SK-N-SH (cell line): ENCODE results near the gene WDR35. TPM values are rescaled to one million over a fixed set of nuclear protein-coding genes. Genes with fewer than 3 reads are reported as not detected.

Source experiments
- CTCF ChIA-PET: fragments of 300-600, 350-600 bp; formaldehyde crosslinking; extraction: SDS; loops from one replicate; lab custom pipeline; 2021; lab: Yijun Ruan, JAX
- POLR2A ChIA-PET: fragments of 350-600 bp; sonication (Branson Sonifier 250); formaldehyde crosslinking; extraction: SDS; loops from one replicate; lab custom pipeline; 2020; ENCODE audit warnings: antibody characterized with exemption, inconsistent platforms; lab: Yijun Ruan, JAX
- DNase-seq: peaks from one replicate; pipeline ENCODE4 v3.0.0; 2012
- H2AFZ ChIP-seq: fragments of 200-600 bp; sonication (generic); 2 replicates; pipeline ENCODE4 v1.8.1; 2016; ENCODE audit warnings: antibody characterized with exemption, mild to moderate bottlenecking, low read depth
- H3F3A ChIP-seq: fragments of 200-600 bp; sonication (generic); replicated peaks from 2 replicates; pipeline ENCODE3; 2016; ENCODE audit warnings: antibody characterized with exemption, mild to moderate bottlenecking; ENCODE audit not compliant: insufficient read depth
- H3K27ac ChIP-seq, 2 experiments: fragments of 200-500 bp in 1 of 2; fragments of 200-600 bp in 1 of 2; sonication (Bioruptor generic) in 1 of 2; sonication (generic), shearing (Covaris generic) in 1 of 2; 2 replicates each; pipeline versions ENCODE4 v1.5.1 to v1.6.1; 2014 to 2016; ENCODE audit warnings: low read depth in 2 of 2, inconsistent platforms in 1 of 2, low read length in 1 of 2, mild to moderate bottlenecking in 1 of 2, mixed read lengths in 1 of 2
- H3K27me3 ChIP-seq: fragments of 200-600 bp; sonication (generic), shearing (Covaris generic); 2 replicates; pipeline ENCODE4 v1.6.1; 2016; ENCODE audit warnings: mixed run types; ENCODE audit not compliant: insufficient read depth
- H3K36me3 ChIP-seq, 2 experiments: fragments of 200-500 bp in 1 of 2; fragments of 200-600 bp in 1 of 2; sonication (Bioruptor generic) in 1 of 2; sonication (generic) in 1 of 2; replicated peaks in 1 of 2; 2 replicates each; pipeline versions ENCODE3 to v1.5.1; 2014 to 2016; ENCODE audit warnings: low read length in 1 of 2, mild to moderate bottlenecking in 1 of 2; ENCODE audit not compliant: insufficient read depth in 2 of 2, control insufficient read depth in 1 of 2
- H3K4me1 ChIP-seq, 2 experiments: fragments of 200-500 bp in 1 of 2; fragments of 200-600 bp in 1 of 2; sonication (Bioruptor generic) in 1 of 2; sonication (generic), shearing (Covaris generic) in 1 of 2; 2 replicates each; pipeline versions ENCODE4 v1.5.1 to v1.6.1; 2014 to 2016; ENCODE audit warnings: low read depth in 1 of 2, low read length in 1 of 2, mixed run types in 1 of 2; ENCODE audit not compliant: insufficient read depth in 2 of 2, control insufficient read depth in 1 of 2
- H3K4me2 ChIP-seq: fragments of 200-600 bp; sonication (generic), shearing (Covaris generic); 2 replicates; pipeline ENCODE4 v1.6.1; 2017; ENCODE audit warnings: mixed run types
- H3K4me3 ChIP-seq, 2 experiments: fragments of 200-500 bp in 1 of 2; fragments of 200-600 bp in 1 of 2; sonication (Bioruptor generic) in 1 of 2; sonication (generic), shearing (Covaris generic) in 1 of 2; 2 replicates each; pipeline versions ENCODE4 v1.5.1 to v1.8.1; 2014 to 2016; ENCODE audit warnings: low read depth in 2 of 2, inconsistent platforms in 1 of 2, low read length in 1 of 2, mild to moderate bottlenecking in 1 of 2, mixed read lengths in 1 of 2, moderate library complexity in 1 of 2
- H3K79me2 ChIP-seq: fragments of 200-600 bp; sonication (generic); 2 replicates; pipeline ENCODE4 v1.8.1; 2017; ENCODE audit warnings: mild to moderate bottlenecking; ENCODE audit not compliant: insufficient read depth
- H3K9ac ChIP-seq: fragments of 200-600 bp; sonication (generic); 2 replicates; pipeline ENCODE4 v1.6.1; 2017; ENCODE audit warnings: mixed run types
- H3K9me2 ChIP-seq: fragments of 200-600 bp; sonication (generic); 2 replicates; pipeline ENCODE4 v1.6.1; 2017; ENCODE audit warnings: mixed run types
- H3K9me3 ChIP-seq: fragments of 200-600 bp; sonication (generic); 2 replicates; pipeline ENCODE4 v1.6.1; 2017; ENCODE audit warnings: mixed run types, mild to moderate bottlenecking, moderate library complexity
- H4K20me1 ChIP-seq: fragments of 200-600 bp; sonication (generic); 2 replicates; pipeline ENCODE4 v1.6.1; 2017; ENCODE audit warnings: mild to moderate bottlenecking, mixed run types; ENCODE audit not compliant: insufficient read depth
- CHD2 ChIP-seq: fragments of 150-350 bp; IDR thresholded peaks from 2 replicates; pipeline ENCODE4 v1.6.1; 2018; ENCODE audit warnings: low read length; ENCODE audit not compliant: partially characterized antibody
- ELF1 ChIP-seq: IDR thresholded peaks from 2 replicates; pipeline ENCODE4 v1.4.0; 2012
- FOSL2 ChIP-seq: IDR thresholded peaks from 2 replicates; pipeline ENCODE4 v1.4.0; 2012; ENCODE audit warnings: low read depth, mild to moderate bottlenecking, moderate library complexity, borderline replicate concordance
- FOXJ3 ChIP-seq: sonication (generic); formaldehyde crosslinking; IDR thresholded peaks from 2 replicates; pipeline ENCODE4 v1.5.1; 2020; ENCODE audit warnings: mild to moderate bottlenecking, missing genetic modification reagents
- GABPA ChIP-seq: IDR thresholded peaks from 2 replicates; pipeline ENCODE4 v1.4.0; 2012; ENCODE audit warnings: low read depth, mild to moderate bottlenecking
- GATA2 ChIP-seq: sonication (generic); formaldehyde crosslinking; IDR thresholded peaks from 2 replicates; pipeline ENCODE4 v1.5.0; 2020; ENCODE audit warnings: mild to moderate bottlenecking, missing genetic modification reagents
- JUND ChIP-seq: IDR thresholded peaks from 2 replicates; pipeline ENCODE4 v1.4.0; 2012
- POLR2AphosphoS5 ChIP-seq: IDR thresholded peaks from 2 replicates; pipeline ENCODE4 v1.6.1; 2012; ENCODE audit warnings: low read depth, low read length
- RAD21 ChIP-seq: IDR thresholded peaks from 2 replicates; pipeline ENCODE4 v1.6.1; 2012; ENCODE audit warnings: mild to moderate bottlenecking, low read length
- RCOR1 ChIP-seq: fragments of 150-350 bp; IDR thresholded peaks from 2 replicates; pipeline ENCODE4 v1.6.1; 2017; ENCODE audit warnings: antibody characterized with exemption, low read length
- REST ChIP-seq: IDR thresholded peaks from 2 replicates; pipeline ENCODE4 v1.6.1; 2012; ENCODE audit warnings: mild to moderate bottlenecking, low read depth, low read length, moderate library complexity
- RFX5 ChIP-seq: IDR thresholded peaks from 2 replicates; pipeline ENCODE4 v1.6.1; 2012; ENCODE audit warnings: mild to moderate bottlenecking, improper control_type of control experiment, low read length
- SIN3A ChIP-seq: IDR thresholded peaks from 2 replicates; pipeline ENCODE4 v1.6.1; 2012; ENCODE audit warnings: low read depth, mild to moderate bottlenecking, low read length, moderate library complexity, borderline replicate concordance
- TCF12 ChIP-seq: IDR thresholded peaks from 2 replicates; pipeline ENCODE4 v1.4.0; 2012
- TEAD4 ChIP-seq: IDR thresholded peaks from 2 replicates; pipeline ENCODE4 v1.4.0; 2012; ENCODE audit warnings: mild to moderate bottlenecking, borderline replicate concordance; ENCODE audit not compliant: insufficient read depth
- USF2 ChIP-seq: fragments of 150-350 bp; IDR thresholded peaks from 2 replicates; pipeline ENCODE4 v1.6.1; 2017; ENCODE audit warnings: antibody characterized with exemption, low read length, low read depth, borderline replicate concordance
- WGBS: methylation state at CpG from one replicate; pipeline ENCODE4 v1.1.6; 2017; ENCODE audit warnings: low lambda C conversion rate; 5-methylcytosine and 5-hydroxymethylcytosine counted together
- polyA plus RNA-seq, 3 experiments: library from polyadenylated mRNA; depleted of rRNA; stranded (reverse); fragments of >200 nt; gene quantifications; 2 replicates each; pipeline ENCODE4 v1.2.3, GENCODE V29; 2012

Gene WDR35
- polyA plus RNA-seq, 1 of the 3 experiments (the other 2 are of a cell fraction) = 8.6 TPM

- no peak overlapping the region for H3K27ac ChIP-seq
- no peaks in the 10 kb centered on the region for H3K27me3 ChIP-seq
- no peaks in the 10 kb centered on the region for H3K9me3 ChIP-seq
- DNase-seq = no peak
- no peak overlapping the region for H3K9ac ChIP-seq
- no peak overlapping the region for H2AFZ ChIP-seq
- H3K79me2 ChIP-seq = no peaks in the 10 kb centered on the region
- no peak overlapping the region for H3K4me3 ChIP-seq
- no peak overlapping the region for H3K4me2 ChIP-seq
- POLR2A ChIA-PET = interaction anchor here (1.4 kb wide), 1 partner anchor 12 kb away, joined by 3 read pairs; no protein-coding TSS in a partner anchor
- H4K20me1 ChIP-seq = no peaks in the 10 kb centered on the region
- TF ChIP-seq RFX5 = no peak
- TF ChIP-seq ELF1 = no peak
- TF ChIP-seq JUND = no peak
- no peak for TF ChIP-seq SIN3A
- TF ChIP-seq USF2 = no peak
- TF ChIP-seq, all 33 proteins: peak for 0
- H3K9me2 ChIP-seq = no peaks in the 10 kb centered on the region
- CTCF ChIA-PET = interaction anchor here (0.5 to 2.7 kb wide), 7 partner anchors 11 to 1192 kb away, joined by 3 to 9 read pairs (median 4); partner anchors contain the start of gene SDC1
- H3K4me1 ChIP-seq = peaks cover 0 to 2% of the 10 kb centered on the region in 2 experiments; a peak in 2 of 4 replicates
- peaks cover 54 to 81% of the 10 kb centered on the region in 2 experiments for H3K36me3 ChIP-seq
- WGBS = 97% methylated on average over 2 of the region's 2 CpGs
- peaks cover 8% of the 10 kb centered on the region for H3F3A ChIP-seq
Measured at GRCh38 chr2:19936203-19936602, 53.7 kb downstream of the WDR35 start.

GRCh38 chr2:19933351-19933981 lies 56.4 kb downstream of the WDR35 start:
- Histone ChIP-seq H3K9ac (no peak overlapping the region), H3K79me2 (no peaks in the 10 kb centered on the region), H3K4me3 (no peak overlapping the region), H3K27ac (peak overlapping the region; percentile 54 to 80), H3K4me1 (peaks cover 0 to 2% of the 10 kb centered on the region in 2 experiments; a peak in 2 of 4 replicates), H3F3A (peaks cover 8% of the 10 kb centered on the region), H3K36me3 (peaks cover 76 to 83% of the 10 kb centered on the region in 2 experiments), H2AFZ (peak overlapping the region; percentile 21; the same call in 1 of the 2 replicates), H3K27me3 (no peaks in the 10 kb centered on the region), H4K20me1 (no peaks in the 10 kb centered on the region), H3K9me2 (no peaks in the 10 kb centered on the region), H3K4me2 (peak overlapping the region; percentile 25), H3K9me3 (peaks cover 7% of the 10 kb centered on the region)
- 39% methylated on average over 5 of the region's 5 CpGs for WGBS
- no peak for DNase-seq
- POLR2A ChIA-PET = no interaction called here
- CTCF ChIA-PET = interaction anchor here (0.7 to 2.2 kb wide), 3 partner anchors 10 to 22 kb away, joined by 3 to 10 read pairs (median 3); no protein-coding TSS in a partner anchor
- TF ChIP-seq TCF12 (peak; percentile 19; the same call in 1 of the 2 replicates), GATA2 (no peak), TEAD4 (0 out of 2 replicates have a peak, but pooled peaks have one; percentile 44)

- Histone ChIP-seq H3K9me3 (peaks cover 8% of the 10 kb centered on the region), H3K9ac (no peak overlapping the region), H3K4me3 (no peak overlapping the region), H3K27ac (peak overlapping the region; percentile 54 to 80; a peak in 3 of 4 replicates), H3F3A (peaks cover 8% of the 10 kb centered on the region), H3K36me3 (peaks cover 76 to 82% of the 10 kb centered on the region in 2 experiments), H4K20me1 (no peaks in the 10 kb centered on the region), H3K4me2 (peak overlapping the region; percentile 25), H3K4me1 (peaks cover 0 to 2% of the 10 kb centered on the region in 2 experiments; a peak in 2 of 4 replicates), H3K79me2 (no peaks in the 10 kb centered on the region), H3K9me2 (no peaks in the 10 kb centered on the region), H3K27me3 (no peaks in the 10 kb centered on the region), H2AFZ (no peak overlapping the region; the same call in 1 of the 2 replicates)
- 82% methylated on average over 2 of the region's 2 CpGs for WGBS
- ChIA-PET POLR2A (no interaction called here), CTCF (interaction anchor here (0.7 to 2.2 kb wide), 3 partner anchors 10 to 82 kb away, joined by 3 to 10 read pairs (median 4); no protein-coding TSS in a partner anchor)
- no peak for DNase-seq
- TF ChIP-seq RAD21 (no peak), RCOR1 (no peak), REST (no peak), FOXJ3 (no peak), CHD2 (no peak), GATA2 (no peak), FOSL2 (no peak), POLR2AphosphoS5 (no peak), USF2 (no peak), GABPA (no peak)
Measured at GRCh38 chr2:19932928-19933327, 57.0 kb downstream of the WDR35 start.
